G401.6 (cell line): ENCODE measurements around the gene CTIF.

ENCODE experiments used
- FAIRE-seq: peaks from 2 replicates; lab custom pipeline; 2012; peaks lifted over from hg19 to GRCh38; lab: Jason Lieb, UNC

Gene CTIF

GRCh38 chr18:48621815-48622555 is 83.2 kb downstream of the CTIF start:
- FAIRE-seq, result no peak

GRCh38 chr18:48622911-48623431 is 84.1 kb downstream of the CTIF start:
- no peak for FAIRE-seq

GRCh38 chr18:48623468-48624235 is 84.8 kb downstream of the CTIF start:
- FAIRE-seq, result peak; percentile 49

GRCh38 chr18:48624856-48625255 is 86.0 kb downstream of the CTIF start:
- FAIRE-seq, result no peak

GRCh38 chr18:48627216-48627615 is 88.4 kb downstream of the CTIF start:
- no peak for FAIRE-seq

- no peak for FAIRE-seq
These were observed 91.0 kb downstream of the CTIF start for GRCh38 chr18:48629730-48630324.

GRCh38 chr18:48631851-48632250 is 93.0 kb downstream of the CTIF start:
- no peak for FAIRE-seq

- FAIRE-seq, result no peak
These were observed 93.9 kb downstream of the CTIF start for GRCh38 chr18:48632676-48633257.

- no peak for FAIRE-seq
These were observed 95.7 kb downstream of the CTIF start for GRCh38 chr18:48634491-48634890.

GRCh38 chr18:48634975-48635374 is 96.1 kb downstream of the CTIF start:
- no peak for FAIRE-seq

GRCh38 chr18:48635806-48636205 is 97.0 kb downstream of the CTIF start:
- no peak for FAIRE-seq

- no peak for FAIRE-seq
These were observed 97.6 kb downstream of the CTIF start for GRCh38 chr18:48636436-48636835.

- FAIRE-seq, result no peak
These were observed 98.5 kb downstream of the CTIF start for GRCh38 chr18:48637081-48637990.

- FAIRE-seq, result no peak
These were observed 99.6 kb downstream of the CTIF start for GRCh38 chr18:48638451-48638850.

- FAIRE-seq, result no peak
These were observed 100.3 kb downstream of the CTIF start for GRCh38 chr18:48638896-48639771.

GRCh38 chr18:48639772-48640432 is 101.1 kb downstream of the CTIF start:
- FAIRE-seq, result no peak

GRCh38 chr18:48640566-48641270 is 101.9 kb downstream of the CTIF start:
- FAIRE-seq, result no peak

GRCh38 chr18:48641981-48642380 is 103.2 kb downstream of the CTIF start:
- no peak for FAIRE-seq

GRCh38 chr18:48642503-48642902 is 103.7 kb downstream of the CTIF start:
- FAIRE-seq, result no peak
